ENCODE measurements around the gene NCKIPSD. TPM values are rescaled to one million over a fixed set of nuclear protein-coding genes. Genes with fewer than 3 reads are reported as not detected.

NCKIPSD gene
- total RNA-seq, 1 donor from 2014 or later, result 45.5 TPM

- DNase-seq (ENCODE audit: low read depth), result no peak
Observed at GRCh38 chr3:48697952-48698351, 12.2 kb upstream of the NCKIPSD start.

GRCh38 chr3:48696601-48697000 lies 10.9 kb upstream of the NCKIPSD start:
- no peak for DNase-seq (ENCODE audit: low read depth)

GRCh38 chr3:48696156-48696555 lies 10.4 kb upstream of the NCKIPSD start:
- no peak for DNase-seq (ENCODE audit: low read depth)

- DNase-seq (ENCODE audit: low read depth), result no peak
Observed at GRCh38 chr3:48695393-48695753, 9.7 kb upstream of the NCKIPSD start.

GRCh38 chr3:48694610-48695392 lies 9.1 kb upstream of the NCKIPSD start:
- DNase-seq (ENCODE audit: low read depth), result peak; percentile 72

GRCh38 chr3:48693826-48694225 lies 8.1 kb upstream of the NCKIPSD start:
- no peak for DNase-seq (ENCODE audit: low read depth)

GRCh38 chr3:48692551-48692950 lies 6.8 kb upstream of the NCKIPSD start:
- DNase-seq (ENCODE audit: low read depth), result peak; percentile 83

- no peak for DNase-seq (ENCODE audit: low read depth)
Observed at GRCh38 chr3:48690846-48691458, 5.2 kb upstream of the NCKIPSD start.

GRCh38 chr3:48689384-48689783 lies 3.7 kb upstream of the NCKIPSD start:
- DNase-seq (ENCODE audit: low read depth), result no peak

GRCh38 chr3:48688737-48689075 lies 3.0 kb upstream of the NCKIPSD start:
- no peak for DNase-seq (ENCODE audit: low read depth)

GRCh38 chr3:48688032-48688736 lies 2.5 kb upstream of the NCKIPSD start:
- no peak for DNase-seq (ENCODE audit: low read depth)

- DNase-seq (ENCODE audit: low read depth), result no peak
Observed at GRCh38 chr3:48687220-48687678, 1.5 kb upstream of the NCKIPSD start.

GRCh38 chr3:48686538-48687219 lies 964 bp upstream of the NCKIPSD start:
- DNase-seq (ENCODE audit: low read depth), result no peak

- no peak for DNase-seq (ENCODE audit: low read depth)
Observed at GRCh38 chr3:48685293-48685602, 467 bp downstream of the NCKIPSD start.

- peak; percentile 52 for DNase-seq (ENCODE audit: low read depth)
Observed at GRCh38 chr3:48684480-48685143, 1.1 kb downstream of the NCKIPSD start.

GRCh38 chr3:48684054-48684349 lies 1.7 kb downstream of the NCKIPSD start:
- no peak for DNase-seq (ENCODE audit: low read depth)

GRCh38 chr3:48682786-48683185 lies 2.9 kb downstream of the NCKIPSD start:
- no peak for DNase-seq (ENCODE audit: low read depth)

- DNase-seq (ENCODE audit: low read depth), result no peak
Observed at GRCh38 chr3:48681974-48682610, 3.6 kb downstream of the NCKIPSD start.

GRCh38 chr3:48681541-48681880 lies 4.2 kb downstream of the NCKIPSD start:
- no peak for DNase-seq (ENCODE audit: low read depth)

GRCh38 chr3:48680811-48681540 lies 4.7 kb downstream of the NCKIPSD start:
- no peak for DNase-seq (ENCODE audit: low read depth)
